ENCODE measurements around the gene RABGAP1L. TPM values are rescaled to one million over a fixed set of nuclear protein-coding genes. Genes with fewer than 3 reads are reported as not detected.

RABGAP1L gene
- total and polyA plus RNA-seq, 2 donors from 2014 or later: 16.2 to 48.5 TPM

GRCh38 chr1:174971466-174971865 lies 812.1 kb downstream of the RABGAP1L start:
- FAIRE-seq (no peak), DNase-seq (no peak)
- Histone ChIP-seq H3K9ac (ENCODE audit: low read length in 3 of 3) (no peak overlapping the region), H3K27me3 (ENCODE audit: control insufficient read depth, insufficient read depth, low read length) (no peaks in the 10 kb centered on the region), H3K36me3 (ENCODE audit: control insufficient read depth in 2 of 3, insufficient read depth in 3 of 3, low read length in 3 of 3) (peaks cover 0 to 2% (median 0%) of the 10 kb centered on the region in 3 donors), H3K4me3 (ENCODE audit: low read length in 3 of 3) (no peak overlapping the region), H3K9me3 (ENCODE audit: control insufficient read depth in 2 of 3, insufficient read depth in 1 of 3, low read length in 3 of 3) (no peaks in the 10 kb centered on the region), H3K4me1 (ENCODE audit: control insufficient read depth in 2 of 3, insufficient read depth in 2 of 3, low read depth in 1 of 3, low read length in 3 of 3) (peaks cover 0 to 6% (median 2%) of the 10 kb centered on the region in 3 donors), H3K27ac (ENCODE audit: low read depth in 2 of 2, low read length in 2 of 2) (no peak overlapping the region)
- intact Hi-C loops (cut with DNase I): no loop called here
- TF ChIP-seq CTCF (IDR thresholded peaks at IDR 0.05; ENCODE audit: borderline replicate concordance, extremely low read depth, insufficient read depth): no peak

GRCh38 chr1:174971902-174972301 lies 812.6 kb downstream of the RABGAP1L start:
- Histone ChIP-seq H3K4me3 (ENCODE audit: low read length in 3 of 3) (no peak overlapping the region), H3K9ac (ENCODE audit: low read length in 3 of 3) (no peak overlapping the region), H3K9me3 (ENCODE audit: control insufficient read depth in 2 of 3, insufficient read depth in 1 of 3, low read length in 3 of 3) (no peaks in the 10 kb centered on the region), H3K27ac (ENCODE audit: low read depth in 2 of 2, low read length in 2 of 2) (no peak overlapping the region), H3K27me3 (ENCODE audit: control insufficient read depth, insufficient read depth, low read length) (no peaks in the 10 kb centered on the region), H3K36me3 (ENCODE audit: control insufficient read depth in 2 of 3, insufficient read depth in 3 of 3, low read length in 3 of 3) (peaks cover 0 to 2% (median 0%) of the 10 kb centered on the region in 3 donors), H3K4me1 (ENCODE audit: control insufficient read depth in 2 of 3, insufficient read depth in 2 of 3, low read depth in 1 of 3, low read length in 3 of 3) (peaks cover 0 to 6% (median 0%) of the 10 kb centered on the region in 3 donors)
- DNase-seq (no peak), FAIRE-seq (no peak)
- TF ChIP-seq CTCF (IDR thresholded peaks at IDR 0.05; ENCODE audit: borderline replicate concordance, extremely low read depth, insufficient read depth): no peak
- intact Hi-C loops (cut with DNase I): no loop called here

- Histone ChIP-seq H3K4me1 (ENCODE audit: control insufficient read depth in 2 of 3, insufficient read depth in 2 of 3, low read depth in 1 of 3, low read length in 3 of 3) (no peaks in the 10 kb centered on the region), H3K9me3 (ENCODE audit: control insufficient read depth in 2 of 3, insufficient read depth in 1 of 3, low read length in 3 of 3) (no peaks in the 10 kb centered on the region), H3K27ac (ENCODE audit: low read depth in 2 of 2, low read length in 2 of 2) (no peak overlapping the region), H3K27me3 (ENCODE audit: control insufficient read depth, insufficient read depth, low read length) (no peaks in the 10 kb centered on the region), H3K36me3 (ENCODE audit: control insufficient read depth in 2 of 3, insufficient read depth in 3 of 3, low read length in 3 of 3) (peaks cover 0 to 4% (median 0%) of the 10 kb centered on the region in 3 donors), H3K4me3 (ENCODE audit: low read length in 3 of 3) (no peak overlapping the region), H3K9ac (ENCODE audit: low read length in 3 of 3) (no peak overlapping the region)
- intact Hi-C loops (cut with DNase I): no loop called here
- no peak for DNase-seq
- no peak for FAIRE-seq
- no peak for TF ChIP-seq CTCF (IDR thresholded peaks at IDR 0.05; ENCODE audit: borderline replicate concordance, extremely low read depth, insufficient read depth)
Measured at GRCh38 chr1:174974711-174975119, 815.4 kb downstream of the RABGAP1L start.

GRCh38 chr1:174975764-174976163 lies 816.4 kb downstream of the RABGAP1L start:
- no peak for DNase-seq
- FAIRE-seq: no peak
- H3K9ac ChIP-seq (ENCODE audit: low read length in 3 of 3): no peak overlapping the region
- H3K4me1 ChIP-seq (ENCODE audit: control insufficient read depth in 2 of 3, insufficient read depth in 2 of 3, low read depth in 1 of 3, low read length in 3 of 3): no peaks in the 10 kb centered on the region
- no peaks in the 10 kb centered on the region for H3K27me3 ChIP-seq (ENCODE audit: control insufficient read depth, insufficient read depth, low read length)
- no peak overlapping the region for H3K4me3 ChIP-seq (ENCODE audit: low read length in 3 of 3)
- peaks cover 0 to 4% (median 0%) of the 10 kb centered on the region in 3 donors for H3K36me3 ChIP-seq (ENCODE audit: control insufficient read depth in 2 of 3, insufficient read depth in 3 of 3, low read length in 3 of 3)
- TF ChIP-seq CTCF (IDR thresholded peaks at IDR 0.05; ENCODE audit: borderline replicate concordance, extremely low read depth, insufficient read depth): no peak
- intact Hi-C loops (cut with DNase I): no loop called here
- no peaks in the 10 kb centered on the region for H3K9me3 ChIP-seq (ENCODE audit: control insufficient read depth in 2 of 3, insufficient read depth in 1 of 3, low read length in 3 of 3)
- no peak overlapping the region for H3K27ac ChIP-seq (ENCODE audit: low read depth in 2 of 2, low read length in 2 of 2)
